Activated effector memory CD4-positive, alpha-beta T cell treated with anti-CD3 and anti-CD28 coated beads, Interleukin-2, amount 50 U/mL, for 16 hours (primary cell): Measurements from ENCODE around the gene ZC3HAV1.
"Not testable (repeated sequence)": the region's sequence is repeated elsewhere in the genome, so short reads cannot be mapped to it uniquely, and the experiment has no call there.

ENCODE experiments used
- DNase-seq: peaks from one replicate; pipeline ENCODE4 v3.0.0-alpha.2; 2020

The ZC3HAV1 gene

GRCh38 chr7:139109188-139109982 is at the start of gene ZC3HAV1:
TSS of gene ZC3HAV1 (minus strand) at chr7:139109720. CDS start at chr7:139109331, 389 bp downstream.
- DNase-seq = peak; percentile 94

GRCh38 chr7:139153832-139154231 is 44.3 kb upstream of the ZC3HAV1 start:
- no peak for DNase-seq

DNA sequence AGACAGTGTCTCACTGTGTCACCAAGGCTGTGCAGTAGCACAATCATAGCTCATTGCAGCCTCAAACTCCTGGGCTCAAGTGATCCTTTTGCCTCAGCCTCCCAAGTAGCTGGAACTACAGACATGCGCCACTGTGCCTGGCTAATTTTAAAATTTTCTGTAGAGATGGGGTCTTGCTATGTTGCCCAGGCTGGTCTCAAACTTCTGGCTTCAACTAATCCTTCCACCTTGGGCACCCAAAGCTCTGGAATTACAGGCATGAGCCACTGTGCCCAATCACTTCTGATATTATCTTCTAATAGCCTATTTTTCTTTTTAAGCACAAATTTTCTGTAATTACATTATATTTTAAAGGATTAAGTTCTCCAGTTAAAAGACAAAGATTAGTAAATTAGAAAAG is 42.6 kb upstream of the ZC3HAV1 start:
- no peak for DNase-seq

GRCh38 chr7:139139150-139139549 is 29.6 kb upstream of the ZC3HAV1 start:
- no peak for DNase-seq

GRCh38 chr7:139133335-139134139 is 24.0 kb upstream of the ZC3HAV1 start:
- DNase-seq = peak; percentile 94

DNA sequence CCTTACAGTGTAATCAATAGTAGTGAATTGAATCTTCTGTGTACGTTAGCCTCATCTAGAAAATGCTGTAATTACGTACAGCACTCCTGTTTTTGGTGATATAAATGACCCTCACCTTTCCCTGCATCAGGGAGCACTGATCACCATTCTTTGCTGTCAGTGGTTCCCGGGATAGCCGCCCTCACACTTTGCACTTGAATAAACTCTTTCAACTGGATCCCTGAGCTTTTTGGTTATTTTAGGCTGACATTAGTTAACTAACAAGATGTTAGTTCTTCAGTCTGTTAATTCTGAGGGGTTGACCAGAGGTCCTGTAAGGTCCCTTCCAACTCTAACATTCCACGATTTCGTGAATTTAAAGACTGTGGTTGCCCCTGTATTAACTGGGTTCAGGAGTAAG is 23.4 kb upstream of the ZC3HAV1 start:
- no peak for DNase-seq

- DNase-seq = no peak
These were observed 22.1 kb upstream of the ZC3HAV1 start for GRCh38 chr7:139131601-139132041.

DNA sequence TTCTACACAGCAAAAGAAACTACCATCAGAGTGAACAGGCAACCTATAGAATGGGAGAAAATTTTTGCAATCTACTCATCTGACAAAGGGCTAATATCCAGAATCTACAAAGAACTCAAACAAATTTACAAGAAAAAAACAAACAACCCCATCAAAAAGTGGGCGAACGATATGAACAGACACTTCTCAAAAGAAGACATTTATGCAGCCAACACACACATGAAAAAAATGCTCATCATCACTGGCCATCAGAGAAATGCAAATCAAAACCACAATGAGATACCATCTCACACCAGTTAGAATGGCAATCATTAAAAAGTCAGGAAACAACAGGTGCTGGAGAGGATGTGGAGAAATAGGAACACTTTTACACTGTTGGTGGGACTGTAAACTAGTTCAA is 20.3 kb upstream of the ZC3HAV1 start:
- not testable (repeated sequence) for DNase-seq

DNA sequence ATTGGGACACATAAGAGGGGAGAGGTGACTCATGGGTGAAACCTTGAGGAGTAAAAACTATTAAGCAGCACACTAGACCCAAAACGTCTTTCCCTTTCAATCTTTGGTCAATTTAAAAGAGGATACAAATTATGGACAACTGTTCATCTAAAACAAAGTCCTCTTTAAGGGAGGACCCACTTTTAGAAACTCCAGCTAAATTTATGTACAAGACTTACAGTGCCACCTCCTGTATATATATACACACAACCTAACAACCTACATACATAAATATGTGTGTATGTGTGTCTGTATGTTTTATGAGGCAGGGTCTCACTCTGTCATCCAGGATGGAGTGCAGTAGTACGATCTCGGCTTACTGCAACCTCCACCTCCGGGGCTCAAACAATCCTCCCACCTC is 18.1 kb upstream of the ZC3HAV1 start:
- no peak for DNase-seq

DNA sequence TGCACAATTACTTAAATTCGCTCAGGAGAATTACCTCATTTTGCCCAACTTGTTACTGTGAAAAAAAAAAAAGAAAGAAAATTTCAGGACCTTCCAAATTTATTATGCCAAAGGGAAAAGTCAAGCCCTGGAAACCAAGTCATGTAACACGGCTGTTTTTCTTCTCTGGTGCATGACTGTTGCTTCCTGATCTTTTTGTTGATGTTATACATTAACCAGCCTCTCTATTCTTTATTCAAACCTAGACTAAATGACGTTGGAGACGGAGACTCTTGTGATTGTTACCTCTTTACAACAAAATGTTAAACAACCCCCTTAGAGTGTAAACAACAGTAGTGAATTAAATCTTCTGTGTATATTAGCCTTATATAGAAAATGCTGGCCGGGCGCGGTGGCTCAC is 16.1 kb upstream of the ZC3HAV1 start:
- no peak for DNase-seq

- not testable (repeated sequence) for DNase-seq
These were observed 15.5 kb upstream of the ZC3HAV1 start for GRCh38 chr7:139124995-139125394.

- DNase-seq = no peak
These were observed 14.8 kb upstream of the ZC3HAV1 start for GRCh38 chr7:139124084-139124914.

DNA sequence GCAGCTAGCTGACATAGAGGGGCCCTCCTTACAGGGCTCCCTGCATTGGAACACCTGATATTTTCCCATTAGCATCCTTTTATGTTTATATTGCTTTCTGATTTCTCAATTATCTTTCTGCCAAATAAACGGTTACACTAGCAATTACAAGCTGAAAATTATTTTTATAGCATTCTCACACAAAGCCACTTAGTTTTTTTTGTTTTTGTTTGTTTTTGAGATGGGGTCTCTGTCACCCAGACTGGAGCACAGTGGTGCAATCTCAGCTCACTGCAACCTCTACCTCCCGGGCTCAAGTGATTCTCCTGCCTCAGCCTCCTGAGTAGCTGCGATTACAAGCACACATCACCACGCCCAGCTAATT is 9.9 kb upstream of the ZC3HAV1 start:
- no peak for DNase-seq

DNA sequence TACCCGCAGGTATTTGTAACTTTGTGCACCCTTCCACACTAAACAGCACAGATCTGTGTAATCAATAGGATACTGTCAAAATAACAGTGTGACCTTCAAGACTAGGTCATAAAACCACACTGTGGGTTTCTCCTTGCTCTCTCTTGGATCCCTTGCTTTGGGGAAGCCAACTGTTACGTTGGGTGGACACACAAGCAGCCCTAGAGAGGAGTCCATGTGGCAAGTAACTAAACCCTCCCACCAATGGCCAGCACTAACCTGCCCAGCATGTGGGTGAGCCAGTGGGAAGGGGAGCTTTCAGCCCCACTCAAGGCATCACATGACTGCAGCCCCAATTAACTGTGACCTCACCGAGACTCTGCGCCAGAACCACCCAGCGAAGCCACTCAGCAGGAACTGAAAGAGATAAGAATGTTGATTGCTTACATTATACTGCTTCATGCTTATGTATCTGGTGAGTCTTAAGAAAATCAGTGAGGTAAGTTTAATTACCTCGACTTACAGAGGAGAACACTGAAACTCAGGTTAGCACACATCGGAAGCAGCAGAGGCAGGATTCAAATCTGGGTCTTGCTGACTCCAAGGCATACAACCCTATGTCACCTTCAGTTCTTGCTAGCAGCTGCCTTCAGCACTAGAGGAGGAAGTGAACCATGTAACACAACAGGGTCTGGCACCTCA is 9.4 kb upstream of the ZC3HAV1 start:
- peak; percentile 81 for DNase-seq

DNA sequence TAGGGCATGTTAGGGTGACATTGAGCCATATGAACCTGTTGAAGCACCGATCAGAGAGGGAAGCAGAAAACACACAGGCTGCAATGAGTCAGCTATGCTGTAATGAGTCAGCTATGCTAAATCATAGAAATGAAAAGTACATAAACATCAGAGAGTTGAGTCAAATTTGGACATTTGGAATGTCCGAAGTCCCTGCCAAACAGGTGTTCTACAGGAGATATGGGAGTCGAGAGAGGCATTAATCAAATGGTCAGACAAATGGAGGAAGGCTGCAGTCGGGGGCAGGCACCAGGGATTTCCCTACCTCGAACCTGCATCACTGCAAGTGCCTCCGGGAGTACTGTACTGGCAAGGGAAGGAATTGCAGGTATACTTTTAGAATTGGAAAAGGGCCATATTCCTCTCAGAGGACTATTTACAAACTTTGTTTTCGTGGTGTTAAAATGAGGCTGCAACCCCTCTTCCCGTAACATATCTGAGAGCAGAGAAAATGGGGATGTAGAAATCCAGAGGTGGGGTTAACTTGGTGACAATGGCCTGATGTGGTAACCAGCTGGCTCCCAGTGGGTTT is 8.8 kb upstream of the ZC3HAV1 start:
- DNase-seq = peak; percentile 67

DNA sequence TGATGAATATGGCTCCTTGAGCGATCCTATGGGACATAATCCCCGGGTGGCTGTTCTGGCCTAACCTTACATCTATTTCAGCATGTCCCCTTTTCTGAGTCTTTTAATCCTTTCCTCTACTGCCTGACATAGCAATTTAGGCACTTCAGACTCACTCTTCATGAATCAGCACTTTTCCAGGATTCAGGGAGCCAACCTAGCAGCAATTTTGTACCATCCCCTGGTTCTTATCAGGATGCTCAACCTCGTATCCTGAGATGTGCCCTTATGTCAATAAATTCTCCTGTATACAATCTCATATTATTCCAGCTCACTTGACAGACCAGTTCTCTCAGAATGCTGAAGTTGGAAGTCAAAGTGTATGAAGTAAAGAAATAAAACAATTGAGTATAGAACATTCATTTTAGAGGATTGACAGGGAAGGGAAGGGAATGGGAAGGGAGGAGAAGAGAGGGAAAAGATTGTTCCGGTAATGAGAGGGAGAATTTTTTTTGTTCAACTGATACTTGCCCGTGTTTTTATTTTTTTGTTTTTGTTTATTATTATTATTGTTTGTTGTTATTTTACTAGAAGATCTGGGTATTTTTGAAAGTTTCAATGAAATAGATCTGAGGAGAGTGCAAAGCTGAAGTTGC is 8.2 kb upstream of the ZC3HAV1 start:
- no peak for DNase-seq

DNA sequence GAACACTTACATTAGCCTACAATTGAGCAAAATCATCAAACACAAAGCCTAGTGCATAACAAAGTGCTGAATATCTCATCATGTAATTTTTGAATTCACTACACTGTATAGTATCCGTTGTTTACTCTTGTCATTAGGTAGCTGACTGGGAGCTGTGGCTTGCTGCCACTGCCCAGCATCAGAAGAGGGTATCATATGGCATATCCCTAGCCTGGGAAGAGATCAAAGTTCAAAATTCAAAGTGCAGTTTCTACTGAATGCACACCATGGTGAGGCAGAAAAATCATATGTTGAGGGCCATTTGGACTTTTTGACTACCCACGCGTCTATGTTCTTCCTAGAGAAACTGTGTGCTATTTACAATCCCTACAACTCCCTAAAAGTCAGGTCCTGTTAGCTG is 7.5 kb upstream of the ZC3HAV1 start:
- no peak for DNase-seq

DNA sequence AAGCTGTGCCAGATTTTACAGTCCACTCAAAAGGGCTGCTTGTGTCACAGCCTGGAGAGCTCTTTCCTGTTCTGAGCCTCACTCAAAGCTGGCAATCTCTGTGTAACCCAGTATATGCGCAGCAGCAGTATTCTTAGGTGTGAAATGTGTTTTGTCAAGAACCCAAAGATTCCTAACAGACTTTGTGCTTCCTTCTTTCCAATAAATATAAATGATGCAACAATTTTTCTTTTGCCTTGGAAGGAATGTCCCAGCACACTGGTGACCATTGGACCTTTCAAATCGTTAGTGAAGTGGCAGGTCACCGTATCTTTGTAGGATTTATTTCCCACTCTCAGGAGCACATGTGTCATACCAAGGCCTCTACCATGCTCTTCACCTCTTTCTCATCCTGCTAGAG is 5.6 kb upstream of the ZC3HAV1 start:
- DNase-seq = no peak

- DNase-seq = no peak
These were observed 5.1 kb upstream of the ZC3HAV1 start for GRCh38 chr7:139114585-139114984.

DNA sequence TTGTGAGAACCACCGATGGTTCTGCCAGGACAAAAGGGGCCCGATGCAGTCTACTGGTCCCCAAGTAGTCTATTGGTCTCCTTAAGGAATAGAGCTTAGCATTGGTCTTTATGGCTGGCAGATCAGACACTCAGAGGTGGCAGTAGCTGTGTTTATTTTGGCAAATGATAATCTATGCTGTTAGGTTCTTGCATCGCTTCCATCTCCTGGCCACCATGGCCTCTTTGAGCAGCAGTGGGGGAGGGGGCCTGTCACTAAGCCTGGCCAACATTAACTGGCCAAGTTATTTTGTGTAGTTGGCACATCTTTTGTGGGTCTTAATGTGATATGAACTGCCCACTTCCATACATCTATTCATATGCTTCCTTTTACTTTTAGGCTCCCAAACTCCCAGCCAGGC is 4.5 kb upstream of the ZC3HAV1 start:
- no peak for DNase-seq

DNA sequence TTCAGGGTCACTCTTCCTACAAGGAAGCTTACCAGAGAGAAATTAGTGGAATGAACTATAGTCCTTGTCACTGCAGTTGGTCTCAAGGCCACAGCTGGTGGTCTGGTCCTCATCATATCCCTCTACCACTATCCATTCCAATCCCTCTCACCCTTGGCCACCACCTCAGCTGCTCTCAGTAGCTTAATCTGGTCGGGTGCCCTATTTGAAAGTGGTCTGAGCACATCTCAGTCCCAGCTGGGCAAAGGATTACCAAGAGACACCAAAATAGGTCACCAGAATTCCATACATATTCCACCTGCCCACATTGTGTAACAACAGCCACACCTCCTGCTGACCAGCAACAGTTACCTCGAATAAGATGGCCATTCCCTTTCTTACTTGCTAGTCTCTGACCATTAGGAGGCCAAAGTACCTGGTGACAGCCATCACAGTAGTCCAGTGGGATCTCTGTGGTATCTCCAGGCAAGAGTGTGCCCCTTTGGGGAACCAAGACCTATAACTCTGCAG is 3.3 kb upstream of the ZC3HAV1 start:
- DNase-seq = no peak

- no peak for DNase-seq
These were observed 2.8 kb upstream of the ZC3HAV1 start for GRCh38 chr7:139112316-139112715.
